ENCODE data around the gene ZHX3.

GRCh38 chr20:41137614-41138474 lies 179.7 kb downstream of the ZHX3 start:
- no peak for TF ChIP-seq POLR2A (IDR thresholded peaks at IDR 0.05)
- TF ChIP-seq POLR2AphosphoS5 (IDR thresholded peaks at IDR 0.05) = no peak
- no peak for TF ChIP-seq CTCF (IDR thresholded peaks at IDR 0.05)
- TF ChIP-seq EP300 (IDR thresholded peaks at IDR 0.05) = no peak

Data from stomach (tissue), 4 donors.